Measurements from ENCODE around the gene ST6GALNAC4.
"Not testable (repeated sequence)": the region's sequence is repeated elsewhere in the genome, so short reads cannot be mapped to it uniquely, and the experiment has no call there.

Gene ST6GALNAC4

DNA sequence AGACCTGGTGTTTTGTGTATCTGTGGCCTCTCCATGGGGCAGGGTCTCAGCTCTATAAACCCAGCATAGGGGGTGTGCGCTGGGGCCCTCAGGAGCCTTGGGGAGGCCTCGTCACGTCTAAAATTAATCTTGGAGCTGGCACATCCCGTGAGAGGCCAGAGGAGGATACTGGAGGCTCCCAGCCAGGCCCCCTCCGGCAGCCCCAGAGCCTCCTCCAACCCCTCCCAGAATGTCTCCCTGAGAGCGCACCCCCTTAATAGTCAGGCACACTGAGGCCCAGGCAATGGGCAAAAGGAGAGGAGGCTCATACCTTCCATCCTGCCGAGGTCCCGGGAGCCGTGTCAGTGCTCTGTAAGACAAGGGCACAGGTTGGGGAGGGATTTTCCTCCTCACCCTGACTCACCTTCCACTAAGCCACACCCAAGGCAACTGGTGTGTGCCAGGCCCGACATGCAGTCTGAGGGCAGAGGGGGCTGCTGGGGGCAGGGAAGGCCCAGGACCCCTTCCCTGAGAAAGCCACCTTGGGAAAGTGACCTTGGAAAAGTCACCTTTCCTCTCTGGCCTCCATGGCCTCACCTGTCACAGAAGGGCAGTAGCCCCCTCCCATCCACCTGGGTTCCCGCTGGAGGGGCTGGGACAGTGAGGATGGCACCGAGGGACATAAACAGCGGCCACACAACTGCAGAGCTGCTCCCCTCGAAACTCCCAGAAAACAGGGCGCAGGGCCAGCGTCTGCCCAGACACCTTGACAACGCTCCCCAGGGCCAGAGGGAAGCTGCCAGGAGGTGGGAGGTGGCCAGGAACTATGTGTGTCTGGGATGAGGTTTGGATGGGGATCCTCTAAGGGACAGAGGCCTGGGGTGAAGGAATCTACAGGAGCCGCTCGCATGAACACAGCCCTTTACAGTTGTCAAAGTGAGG lies 42.3 kb downstream of the ST6GALNAC4 start:
- no peak for DNase-seq (ENCODE audit: low read depth in 4 of 4, low spot score in 1 of 4)

DNA sequence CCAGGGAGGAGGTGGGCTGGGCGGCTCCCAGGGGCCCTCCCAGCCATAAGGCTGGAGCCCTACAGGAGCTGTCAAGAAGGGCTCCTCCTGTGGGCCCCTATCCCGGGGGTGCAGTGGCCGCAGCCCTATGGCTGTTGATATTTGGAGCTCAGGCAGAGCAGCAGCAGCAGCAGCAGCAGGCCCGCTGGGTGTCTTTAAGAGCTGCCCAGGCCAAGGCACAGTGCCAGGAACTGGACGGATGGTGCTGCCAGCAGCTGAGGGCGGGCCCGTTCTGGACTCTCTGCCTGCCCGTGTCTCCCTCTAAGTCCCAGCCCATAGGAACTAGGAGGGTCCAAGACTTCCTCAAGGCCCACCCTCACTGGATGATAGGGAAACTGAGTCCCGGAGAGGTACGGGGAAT lies 43.0 kb downstream of the ST6GALNAC4 start:
- DNase-seq (ENCODE audit: low read depth in 4 of 4, low spot score in 1 of 4): no peak

DNA sequence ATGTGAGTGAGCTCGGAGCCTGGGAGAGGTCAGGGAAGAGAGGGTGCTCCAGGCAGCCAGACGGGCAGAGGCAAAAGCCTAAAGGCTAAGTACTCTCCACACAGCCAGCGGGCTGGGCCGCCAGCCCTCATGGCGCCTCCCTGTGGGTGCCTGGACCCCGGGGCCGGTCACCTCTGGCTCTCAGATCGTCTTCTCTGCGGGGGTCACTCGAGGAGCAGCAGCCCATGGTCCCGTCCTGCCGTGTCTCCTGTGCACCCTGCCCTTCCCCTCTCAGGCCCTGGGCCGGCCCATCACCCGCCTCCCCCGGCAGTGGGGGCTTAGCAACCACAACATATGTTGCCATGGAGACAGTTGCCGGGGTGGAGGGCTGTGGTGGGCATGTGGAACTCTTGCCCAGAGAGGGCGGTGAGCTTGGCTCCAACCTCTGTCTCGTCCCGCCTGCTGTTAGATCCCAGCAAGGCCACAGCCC lies 43.6 kb downstream of the ST6GALNAC4 start:
- DNase-seq (ENCODE audit: low read depth in 4 of 4, low spot score in 1 of 4): no peak

DNA sequence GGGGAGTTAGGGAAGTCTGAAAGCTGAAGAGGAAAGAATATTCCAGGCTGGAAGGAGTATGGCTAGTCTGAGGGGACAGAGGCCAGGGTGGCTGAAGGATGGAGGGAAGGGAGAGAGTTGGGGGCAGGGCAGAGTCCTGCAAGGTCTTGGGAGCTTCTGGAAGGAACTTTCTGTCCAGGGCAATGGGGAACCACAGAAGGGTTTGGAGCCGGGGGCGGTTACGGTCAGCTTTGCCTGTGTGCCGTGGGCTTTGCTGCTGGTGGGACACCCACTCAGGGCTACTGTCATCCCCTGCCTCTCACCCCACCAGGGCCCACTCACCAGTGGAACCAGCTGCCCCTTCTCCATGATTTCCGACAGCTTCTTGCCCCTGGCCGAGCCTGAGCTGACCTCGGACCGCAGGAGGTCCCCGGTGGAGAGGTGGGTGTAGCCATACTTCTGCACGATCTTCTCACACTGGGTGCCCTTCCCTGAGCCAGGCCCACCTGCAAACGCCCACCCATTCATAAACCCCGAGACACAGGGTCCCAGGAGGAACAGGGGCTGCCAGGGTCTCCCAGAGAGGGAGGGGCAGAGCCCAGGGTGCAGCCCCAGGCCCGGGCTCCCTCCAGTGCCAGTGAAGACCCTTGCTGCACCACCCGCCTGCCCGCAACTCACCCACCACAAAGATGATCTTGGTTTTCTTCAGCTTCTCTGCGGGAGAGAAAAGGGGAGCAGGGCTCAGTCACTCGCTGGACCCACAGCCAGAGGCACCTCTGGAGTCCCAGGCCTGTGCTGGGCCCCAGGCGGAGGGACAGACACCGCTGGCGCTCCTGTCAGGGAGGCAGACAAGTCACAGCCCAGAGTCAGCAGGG lies 44.2 kb downstream of the ST6GALNAC4 start:
- DNase-seq (ENCODE audit: low read depth in 4 of 4, low spot score in 1 of 4): no peak

DNA sequence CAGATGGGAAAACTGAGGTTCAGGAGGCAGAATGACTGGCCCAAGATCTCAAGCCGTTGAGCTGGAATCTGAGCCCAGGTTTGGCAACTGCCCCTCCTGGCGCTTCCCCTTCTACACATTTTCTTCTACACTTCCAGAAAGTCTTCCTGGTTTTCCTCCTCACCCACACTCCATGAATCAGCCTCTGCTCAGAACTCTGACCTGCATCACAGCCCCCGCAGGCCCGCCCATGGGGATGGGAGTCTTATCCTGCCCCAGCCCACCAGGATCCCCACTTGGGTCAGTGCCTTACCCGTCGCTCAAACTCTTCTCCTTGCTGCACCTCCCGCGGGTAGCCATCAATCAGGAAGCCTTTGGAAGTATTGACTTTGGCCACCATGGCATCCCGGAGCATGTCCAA lies 45.3 kb downstream of the ST6GALNAC4 start:
- no peak for DNase-seq (ENCODE audit: low read depth in 4 of 4, low spot score in 1 of 4)

DNA sequence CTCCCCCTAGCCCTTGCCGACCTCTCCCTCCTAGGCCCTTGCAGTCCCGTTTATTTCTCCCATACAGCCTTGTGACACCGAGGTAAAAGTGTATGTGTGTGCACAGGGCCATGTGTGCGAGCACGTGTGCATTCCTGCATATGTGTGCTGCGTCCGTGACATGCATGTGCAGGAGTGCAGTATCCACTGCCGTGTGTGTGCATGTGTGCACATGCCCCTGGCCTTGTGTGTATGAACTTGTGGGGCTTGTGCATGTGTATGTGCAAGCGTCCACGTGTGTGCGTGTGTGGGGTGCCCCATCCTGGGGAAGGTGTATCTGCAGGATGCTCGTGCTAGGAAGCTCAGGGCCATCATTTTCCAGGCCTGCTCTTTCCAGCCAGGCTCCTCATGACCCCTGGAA lies 46.0 kb downstream of the ST6GALNAC4 start:
- no peak for DNase-seq (ENCODE audit: low read depth in 4 of 4, low spot score in 1 of 4)

DNA sequence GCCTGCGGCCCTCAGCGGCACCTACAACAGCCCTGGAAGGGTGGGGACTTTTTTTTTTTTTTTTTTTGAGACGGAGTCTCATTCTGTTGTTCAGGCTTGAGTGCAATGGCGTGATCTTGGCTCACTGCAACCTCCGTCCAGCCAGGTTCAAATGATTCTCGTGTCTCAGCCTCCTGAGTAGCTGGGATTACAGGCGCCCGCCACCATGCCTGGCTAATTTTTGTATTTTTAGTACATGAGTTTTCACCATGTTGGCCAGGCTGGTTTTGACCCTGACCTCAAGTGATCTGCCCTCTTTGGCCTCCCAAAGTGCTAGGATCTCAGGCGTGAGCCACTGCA lies 46.7 kb downstream of the ST6GALNAC4 start:
- not testable (repeated sequence) for DNase-seq (ENCODE audit: low read depth in 4 of 4, low spot score in 1 of 4)

DNA sequence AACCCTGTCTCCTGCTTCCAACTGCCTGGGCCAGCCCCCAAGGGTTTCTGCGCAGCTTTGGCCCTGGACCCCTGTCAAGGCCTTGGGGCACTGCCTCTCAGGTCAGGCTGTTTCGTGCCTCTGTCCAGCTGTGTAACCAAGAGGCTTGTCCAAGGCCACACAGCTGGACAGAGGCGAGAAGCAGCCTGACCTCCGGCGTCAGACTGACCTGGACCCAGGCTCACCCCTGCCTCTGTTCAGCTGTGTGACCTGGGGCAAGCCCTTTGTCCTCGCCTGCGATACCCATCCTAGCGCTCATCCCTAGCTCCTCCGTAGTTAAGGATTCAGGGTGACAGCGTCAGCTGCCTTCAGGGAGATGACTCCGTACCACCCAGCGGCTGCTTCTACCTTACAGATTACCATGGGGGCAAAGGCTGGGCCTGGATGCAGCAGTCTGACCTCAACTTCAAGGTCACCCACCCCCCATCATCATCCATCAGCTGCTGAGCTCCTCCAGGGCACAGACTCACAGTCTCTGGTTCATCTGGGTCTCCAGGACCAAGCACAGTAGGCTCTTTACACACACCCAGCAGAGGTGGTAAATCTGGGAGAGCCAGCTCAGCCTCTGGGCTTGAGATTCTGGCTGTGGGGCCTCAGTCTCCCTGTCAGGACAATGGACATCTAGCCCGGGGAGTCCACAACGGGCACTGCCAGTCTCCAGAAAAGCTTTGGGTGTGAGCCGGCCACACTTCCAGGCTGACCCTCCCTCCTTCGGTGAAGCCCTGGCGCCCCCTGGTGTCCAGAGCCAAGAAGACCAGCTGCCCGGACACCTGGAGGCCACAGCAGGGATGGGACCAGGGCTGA lies 47.3 kb downstream of the ST6GALNAC4 start:
- peak; percentile 65 to 82 (median 68) for DNase-seq (ENCODE audit: low read depth in 4 of 4, low spot score in 1 of 4)

DNA sequence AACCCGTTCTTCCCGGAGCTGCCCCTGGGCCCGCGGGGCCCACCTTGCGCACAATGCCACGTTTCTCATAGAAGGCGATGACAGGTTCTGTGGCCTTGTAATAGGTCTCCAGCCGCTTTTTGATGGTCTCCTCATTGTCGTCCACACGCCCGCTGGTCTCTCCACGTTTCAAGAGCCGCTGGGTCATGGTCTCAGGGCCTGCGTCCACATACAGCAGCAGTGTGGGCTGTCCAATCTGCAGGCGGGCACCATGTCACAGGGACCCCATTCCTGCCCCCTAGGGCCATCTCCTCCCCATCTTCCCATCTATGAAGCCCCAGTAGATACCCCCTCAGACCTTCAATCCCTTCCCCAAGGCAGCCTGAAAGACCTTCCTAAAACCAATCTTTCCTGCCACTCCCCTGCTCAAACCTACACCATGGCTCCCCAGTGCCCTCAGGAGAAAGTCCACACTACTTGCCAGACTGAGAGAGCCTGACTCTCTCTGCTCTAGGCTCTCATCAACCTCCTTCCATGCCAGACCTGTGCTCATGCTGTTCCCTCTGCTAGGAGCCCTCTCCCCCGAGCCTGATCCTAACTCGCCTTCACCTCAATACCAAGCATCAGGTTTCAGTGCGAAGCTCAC lies 48.5 kb downstream of the ST6GALNAC4 start:
- no peak for DNase-seq (ENCODE audit: low read depth in 4 of 4, low spot score in 1 of 4)

DNA sequence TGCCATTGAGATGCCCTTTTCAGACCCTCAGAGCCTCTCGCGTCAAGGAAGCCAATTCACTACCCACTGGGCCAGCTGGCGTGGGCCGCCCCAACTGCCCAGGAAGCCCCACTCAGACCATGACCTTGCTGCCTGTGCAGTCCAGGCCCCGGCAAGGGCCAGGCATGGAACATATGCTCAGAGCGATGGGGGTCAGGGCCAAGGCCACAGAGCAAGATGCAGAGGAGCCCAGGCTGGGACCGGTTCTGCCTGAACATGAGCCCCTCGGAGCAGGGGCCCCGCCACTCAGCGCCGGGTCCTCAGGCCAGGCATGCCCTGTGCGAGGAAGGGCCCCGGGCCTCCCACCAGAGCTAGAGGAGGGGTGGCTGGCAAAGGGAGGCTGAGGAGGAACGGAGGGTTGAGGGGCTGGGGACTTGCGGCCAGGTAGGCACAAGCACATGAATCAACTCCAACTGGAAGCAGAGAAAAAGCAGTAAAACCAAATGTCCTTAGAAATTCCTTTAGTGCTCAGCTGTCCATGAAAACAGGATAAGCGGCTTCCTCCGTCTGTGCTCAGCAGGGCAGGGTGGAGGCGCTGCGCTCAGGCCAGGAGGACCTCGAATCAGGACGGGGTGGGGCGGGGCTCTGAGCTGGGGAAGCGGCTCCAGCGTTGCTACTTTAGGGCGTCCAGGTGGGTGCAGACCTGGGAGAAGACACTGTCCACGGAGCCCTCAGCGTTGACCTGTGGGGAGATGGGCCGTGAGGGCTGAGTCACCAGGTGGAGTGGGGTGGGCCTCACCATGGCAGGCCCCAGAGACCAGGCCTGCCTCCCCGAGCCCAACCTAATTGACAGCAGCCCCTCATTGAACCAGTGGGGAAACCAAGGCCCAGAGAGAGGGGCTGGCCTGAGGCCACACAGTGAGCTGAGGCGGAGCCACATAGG lies 49.2 kb downstream of the ST6GALNAC4 start:
- DNase-seq (ENCODE audit: low read depth in 4 of 4, low spot score in 1 of 4): no peak

DNA sequence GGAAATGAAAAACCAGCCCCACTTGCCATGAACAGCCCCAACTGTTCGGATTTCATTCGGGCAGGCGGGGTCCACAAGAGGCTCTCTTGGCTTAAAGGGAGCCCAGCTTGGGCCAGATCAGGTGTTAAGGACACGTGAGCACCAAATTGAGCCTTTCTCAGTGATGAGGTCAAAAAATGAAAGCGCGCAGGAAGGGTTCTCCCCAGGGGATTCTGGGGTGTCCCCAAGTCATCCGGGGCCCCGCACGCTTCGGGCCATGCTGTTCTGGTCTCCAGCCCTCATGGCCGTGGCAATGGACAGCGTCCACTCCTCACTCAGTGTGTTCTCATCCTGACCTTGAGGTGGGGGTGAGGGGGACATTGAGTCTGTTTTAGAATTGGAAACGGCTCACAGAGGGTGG lies 50.3 kb downstream of the ST6GALNAC4 start:
- no peak for DNase-seq (ENCODE audit: low read depth in 4 of 4, low spot score in 1 of 4)

DNA sequence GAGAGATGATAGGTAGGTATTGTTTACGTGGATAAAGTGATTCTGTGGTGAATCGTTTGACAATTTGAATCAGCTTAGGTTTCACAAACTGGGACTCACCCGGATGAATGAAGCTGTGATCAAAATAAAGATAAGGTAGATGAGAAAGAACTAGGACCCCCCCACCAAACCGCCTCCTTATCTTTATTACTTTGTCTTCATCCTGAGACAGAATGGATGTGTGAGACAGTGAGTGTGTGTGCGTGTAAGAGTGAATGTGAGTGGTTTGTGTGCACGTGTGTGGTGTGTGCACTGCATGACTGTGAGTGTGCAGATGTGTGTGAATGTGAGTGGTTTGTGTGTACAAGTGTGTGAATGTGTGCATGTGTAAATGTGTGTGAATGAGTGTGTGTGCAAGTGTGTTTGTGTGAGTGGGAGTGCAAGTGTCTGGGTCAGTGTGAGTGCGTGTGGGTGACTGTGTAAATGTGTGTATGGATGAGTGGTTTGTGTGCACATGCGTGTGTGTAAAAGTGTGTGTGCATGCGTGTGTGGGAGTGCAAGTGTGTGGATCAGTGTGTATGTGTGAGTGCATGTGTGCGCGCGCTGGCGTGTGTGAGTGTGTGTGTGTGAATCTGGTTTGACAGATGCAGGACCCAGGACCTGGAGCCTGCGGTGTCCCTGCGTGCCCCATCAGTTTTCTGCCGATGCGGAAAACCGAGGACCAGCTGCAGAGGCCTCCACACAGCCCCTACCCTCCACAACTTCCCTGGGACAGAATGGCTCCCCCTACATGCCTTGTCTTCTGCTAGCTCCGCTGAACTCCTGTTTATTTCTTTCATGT lies 51.0 kb downstream of the ST6GALNAC4 start:
- DNase-seq (ENCODE audit: low read depth in 4 of 4, low spot score in 1 of 4): no peak

DNA sequence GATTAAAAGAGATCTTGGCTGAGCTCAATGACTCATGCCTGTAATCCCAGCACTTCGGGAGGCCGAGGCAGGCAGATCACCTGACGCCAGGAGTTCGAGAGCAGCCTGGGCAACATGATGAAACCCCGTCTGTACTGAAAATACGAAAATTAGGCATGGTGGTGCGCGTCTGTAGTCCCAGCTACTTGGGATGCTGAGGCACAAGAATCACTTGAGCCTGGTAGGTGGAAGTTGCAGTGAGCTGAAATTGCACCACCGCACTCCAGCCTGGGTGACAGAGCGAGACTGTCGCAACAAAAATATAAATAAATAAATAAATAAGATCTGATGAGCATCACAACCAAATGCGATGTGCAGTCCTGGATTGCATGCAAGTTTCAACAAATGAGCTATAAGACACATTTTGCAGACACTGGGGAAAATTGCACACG lies 53.6 kb downstream of the ST6GALNAC4 start:
- DNase-seq (ENCODE audit: low read depth in 4 of 4, low spot score in 1 of 4): no peak

DNA sequence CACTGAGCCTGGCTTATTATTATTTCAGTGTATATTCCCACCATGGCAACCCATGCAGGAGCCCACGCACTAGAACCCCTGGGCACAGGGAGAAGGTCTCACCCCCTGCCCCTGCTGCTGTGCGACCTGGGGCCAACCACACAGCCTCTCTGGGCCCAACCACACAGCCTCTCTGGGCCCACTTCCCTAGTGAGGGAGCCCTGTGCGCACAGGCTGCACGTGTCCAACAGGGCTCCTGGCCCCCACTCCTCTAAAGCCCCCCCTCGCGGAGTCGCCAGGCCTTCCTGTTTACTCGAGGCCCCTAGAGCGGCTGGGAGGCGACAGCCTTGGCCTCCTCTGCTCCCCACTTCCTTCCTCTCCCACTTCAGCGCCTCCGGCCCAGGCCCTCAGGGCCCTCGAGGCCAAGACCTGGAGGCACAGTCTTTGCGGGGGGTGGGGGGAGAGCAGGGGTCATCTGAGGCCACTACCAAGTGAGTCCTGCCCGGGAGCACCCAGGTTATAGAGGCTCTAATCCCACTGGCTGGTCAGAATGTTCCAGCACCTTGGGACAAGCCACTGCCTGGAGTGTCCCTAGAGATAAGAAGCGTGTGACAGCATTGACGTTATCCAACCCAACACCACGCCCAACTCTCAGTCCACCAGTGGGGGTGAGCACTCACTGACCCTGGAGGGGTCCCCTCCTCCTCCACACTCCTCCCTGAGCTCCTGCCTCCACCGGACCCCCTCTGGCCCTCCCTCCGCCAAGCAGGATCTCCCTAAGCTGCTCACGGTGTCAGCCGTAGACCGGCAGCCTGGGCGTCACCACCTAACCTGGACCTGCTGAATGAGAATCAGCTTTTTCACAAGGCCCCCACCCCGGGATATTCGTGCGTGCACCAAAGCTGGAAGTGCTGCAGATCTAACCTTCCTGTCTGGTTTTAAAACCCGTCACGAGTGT lies 54.5 kb downstream of the ST6GALNAC4 start:
- DNase-seq (ENCODE audit: low read depth in 4 of 4, low spot score in 1 of 4): no peak

DNA sequence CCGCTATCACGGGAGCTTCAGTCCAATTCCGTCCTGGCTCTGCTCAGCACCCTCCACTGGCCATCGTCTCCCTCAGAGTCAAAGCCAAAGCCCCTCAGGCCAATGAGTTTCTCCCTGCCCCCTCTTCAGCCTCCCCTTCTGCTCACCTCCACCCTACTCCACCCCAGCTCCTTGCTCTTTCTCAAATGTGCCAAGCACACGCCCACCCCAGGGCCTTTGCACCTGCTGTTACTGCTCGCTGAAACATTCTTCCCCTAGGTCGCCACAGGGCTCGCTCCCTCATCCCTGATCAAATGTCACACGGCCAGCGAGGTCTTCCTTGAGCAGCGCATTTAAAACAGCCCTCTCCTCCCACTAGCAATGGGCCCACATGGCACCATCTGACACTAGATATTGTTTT lies 56.1 kb downstream of the ST6GALNAC4 start:
- DNase-seq (ENCODE audit: low read depth in 4 of 4, low spot score in 1 of 4): no peak

DNA sequence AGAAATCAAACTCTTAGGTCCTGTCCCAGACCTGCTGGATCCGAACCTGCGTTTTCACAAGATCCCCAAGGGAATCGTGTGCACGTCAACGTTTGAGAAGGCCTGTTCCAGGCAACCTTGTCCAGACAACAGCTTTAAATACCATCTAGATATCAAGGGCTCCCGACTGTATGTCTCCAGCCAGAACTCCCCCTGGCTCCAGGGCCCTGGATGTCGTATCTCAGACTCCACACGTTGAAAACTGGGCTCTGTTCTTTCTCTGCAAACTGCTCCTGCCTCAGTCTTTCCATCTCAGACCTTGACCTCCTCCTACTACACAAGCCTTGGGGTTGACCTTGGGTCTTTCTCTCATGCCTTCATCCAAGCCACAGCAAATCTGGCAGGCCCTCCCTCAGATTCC lies 56.6 kb downstream of the ST6GALNAC4 start:
- no peak for DNase-seq (ENCODE audit: low read depth in 4 of 4, low spot score in 1 of 4)

DNA sequence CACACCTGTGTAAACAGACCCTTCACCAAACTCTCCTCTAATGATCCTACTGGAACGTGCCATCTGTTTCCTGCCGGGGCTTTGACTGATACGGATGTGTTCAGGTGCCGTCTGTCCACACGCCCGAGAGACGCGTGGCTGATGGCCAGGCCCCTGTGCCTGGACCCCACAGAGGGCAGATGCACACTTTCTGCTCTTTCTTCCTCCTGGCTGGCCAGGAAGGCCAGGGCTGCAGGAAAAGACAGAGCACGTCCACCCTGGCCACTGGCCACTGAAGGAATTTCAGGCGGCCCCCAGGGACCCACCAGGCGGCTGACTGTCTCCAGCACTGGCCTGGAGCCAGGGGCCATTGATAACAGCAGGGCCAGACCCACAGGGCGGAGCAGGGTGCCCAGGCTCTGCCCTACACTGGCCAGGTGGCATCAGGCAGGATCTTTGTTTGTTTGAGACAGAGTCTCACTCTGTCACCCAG lies 58.8 kb downstream of the ST6GALNAC4 start:
- no peak for DNase-seq (ENCODE audit: low read depth in 4 of 4, low spot score in 1 of 4)

All from stimulated activated CD4-positive, alpha-beta T cell treated with anti-CD3 and anti-CD28 coated beads, Interleukin-1b, Interleukin-23, amount 100 ng/mL, for 24 hours (primary cell).